ENCODE results near the gene DPP10.

GRCh38 chr2:114610677-114611076 is 168.2 kb downstream of the DPP10 start:
- no peak for TF ChIP-seq CTCF (IDR thresholded peaks at IDR 0.05)
- no peak for TF ChIP-seq TCF7L2 (IDR thresholded peaks at IDR 0.05; ENCODE audit: low read depth, low read length)
- no peak for TF ChIP-seq POLR2AphosphoS5 (IDR thresholded peaks at IDR 0.05; ENCODE audit: low read depth, low read length)
- TF ChIP-seq REST (IDR thresholded peaks at IDR 0.05; ENCODE audit: insufficient read depth in 1 of 2, low read depth in 2 of 2, low read length in 1 of 2): no peak
- no peak for TF ChIP-seq SIN3A (IDR thresholded peaks at IDR 0.05; ENCODE audit: borderline replicate concordance, insufficient read depth, low read depth, low read length)
